WTC11 (cell line): ENCODE results near the gene CARHSP1. TPM values are rescaled to one million over a fixed set of nuclear protein-coding genes. Genes with fewer than 3 reads are reported as not detected.

ENCODE experiments used
- ATAC-seq: fragments of 200-7000 bp; cut with Tn5 transposase; 2 replicates; pipeline ENCODE4 v1.10.0; 2021; ENCODE audit warnings: mild to moderate bottlenecking, moderate library complexity
- CTCF ChIA-PET: fragments of 300-600 bp; sonication (Branson Sonifier 250); formaldehyde crosslinking; loops from one replicate; lab custom pipeline; 2021; ENCODE audit warnings: antibody characterized with exemption; lab: Charles Lee
- POLR2A ChIA-PET: fragments of 350-600 bp; sonication (Branson Sonifier 250); formaldehyde crosslinking; loops from one replicate; lab custom pipeline; 2021; ENCODE audit warnings: antibody characterized with exemption; lab: Charles Lee
- DNase-seq: peaks from one replicate; pipeline ENCODE4 v3.0.0; 2021; ENCODE audit warnings: low spot score
- H3K27ac Mint-ChIP-seq: 2 replicates; pipeline ENCODE4 v1.8.0; 2021; ENCODE audit warnings: mixed read lengths
- H3K27me3 Mint-ChIP-seq: 2 replicates; pipeline ENCODE4 v1.8.0; 2021; ENCODE audit warnings: low read depth, mild to moderate bottlenecking, moderate library complexity, mixed read lengths
- H3K36me3 Mint-ChIP-seq: 2 replicates; pipeline ENCODE4 v1.8.0; 2021; ENCODE audit warnings: mixed read lengths
- H3K4me1 Mint-ChIP-seq: 2 replicates; pipeline ENCODE4 v1.8.0; 2022; ENCODE audit warnings: mixed read lengths
- H3K4me3 Mint-ChIP-seq: 2 replicates; pipeline ENCODE4 v1.8.0; 2021; ENCODE audit warnings: mild to moderate bottlenecking, moderate library complexity, mixed read lengths
- H3K9me3 Mint-ChIP-seq: 2 replicates; pipeline ENCODE4 v1.8.0; 2021; ENCODE audit warnings: mixed read lengths
- ATF2 ChIP-seq: sonication (generic); formaldehyde crosslinking; IDR thresholded peaks from 2 replicates; pipeline ENCODE4 v1.8.1; 2022; ENCODE audit warnings: low read depth, missing genetic modification reagents, borderline replicate concordance
- CDX4 ChIP-seq: fragments of 250-450 bp; sonication (Bioruptor Pico); IDR thresholded peaks from 2 replicates; pipeline ENCODE4 v1.9.0; 2021; ENCODE audit warnings: moderate library complexity, mild to moderate bottlenecking, inconsistent platforms, borderline replicate concordance
- CREB1 ChIP-seq: sonication (generic); formaldehyde crosslinking; IDR thresholded peaks from 2 replicates; pipeline ENCODE4 v1.8.0; 2023; ENCODE audit warnings: mild to moderate bottlenecking, missing genetic modification reagents
- E2F4 ChIP-seq: sonication (generic); formaldehyde crosslinking; IDR thresholded peaks from 2 replicates; pipeline ENCODE4 v1.8.1; 2022; ENCODE audit warnings: low read depth, mild to moderate bottlenecking, moderate library complexity, missing genetic modification reagents, borderline replicate concordance
- EMX1 ChIP-seq: fragments of 250-450 bp; sonication (Bioruptor Pico); IDR thresholded peaks from 2 replicates; pipeline ENCODE4 v1.8.0; 2021; ENCODE audit warnings: mild to moderate bottlenecking
- ERG ChIP-seq: fragments of 250-450 bp; sonication (Bioruptor Pico); IDR thresholded peaks from 2 replicates; pipeline ENCODE4 v1.8.0; 2021; ENCODE audit warnings: mild to moderate bottlenecking
- FOXJ3 ChIP-seq: sonication (generic); formaldehyde crosslinking; IDR thresholded peaks from 2 replicates; pipeline ENCODE4 v1.9.0; 2021; ENCODE audit warnings: missing genetic modification reagents, mild to moderate bottlenecking, borderline replicate concordance
- FOXK1 ChIP-seq: sonication (generic); formaldehyde crosslinking; IDR thresholded peaks from 2 replicates; pipeline ENCODE4 v1.8.0; 2022; ENCODE audit warnings: mild to moderate bottlenecking, moderate library complexity, missing genetic modification reagents
- IRF1 ChIP-seq: sonication (generic); formaldehyde crosslinking; IDR thresholded peaks from 2 replicates; pipeline ENCODE4 v1.8.0; 2023; ENCODE audit warnings: missing genetic modification reagents
- SMAD3 ChIP-seq: sonication (generic); formaldehyde crosslinking; IDR thresholded peaks from 2 replicates; pipeline ENCODE4 v1.8.0; 2022; ENCODE audit warnings: missing genetic modification reagents, mild to moderate bottlenecking, borderline replicate concordance
- USF1 ChIP-seq: sonication (generic); formaldehyde crosslinking; IDR thresholded peaks from 2 replicates; pipeline ENCODE4 v1.8.0; 2022; ENCODE audit warnings: mild to moderate bottlenecking, missing genetic modification reagents
- ZNF232 ChIP-seq: sonication (generic); formaldehyde crosslinking; IDR thresholded peaks from 2 replicates; pipeline ENCODE4 v1.8.0; 2022; ENCODE audit warnings: mild to moderate bottlenecking, missing genetic modification reagents
- ZNF317 ChIP-seq: sonication (generic); formaldehyde crosslinking; IDR thresholded peaks from 2 replicates; pipeline ENCODE4 v1.8.1; 2023; ENCODE audit warnings: low read depth, mild to moderate bottlenecking, moderate library complexity, missing genetic modification reagents, borderline replicate concordance
- ZNF416 ChIP-seq: fragments of 250-450 bp; sonication (Bioruptor Pico); IDR thresholded peaks from 2 replicates; pipeline ENCODE4 v1.9.0; 2021; ENCODE audit warnings: mild to moderate bottlenecking, inconsistent platforms
- ZNF671 ChIP-seq: fragments of 250-450 bp; sonication (Bioruptor Pico); IDR thresholded peaks from 2 replicates; pipeline ENCODE4 v1.8.0; 2021; ENCODE audit warnings: mild to moderate bottlenecking
- total RNA-seq: library from RNA; stranded (reverse); gene quantifications from 3 replicates; pipeline ENCODE4 v1.2.3, GENCODE V29; 2021
- TF ChIP-seq, protein P1 (sequence below): sonication (generic); formaldehyde crosslinking; IDR thresholded peaks from 2 replicates; pipeline ENCODE4 v1.8.0; 2022; ENCODE audit warnings: mild to moderate bottlenecking, missing genetic modification reagents

Gene CARHSP1
- total RNA-seq, 1 experiment from 2014 or later: 261 TPM

DNA sequence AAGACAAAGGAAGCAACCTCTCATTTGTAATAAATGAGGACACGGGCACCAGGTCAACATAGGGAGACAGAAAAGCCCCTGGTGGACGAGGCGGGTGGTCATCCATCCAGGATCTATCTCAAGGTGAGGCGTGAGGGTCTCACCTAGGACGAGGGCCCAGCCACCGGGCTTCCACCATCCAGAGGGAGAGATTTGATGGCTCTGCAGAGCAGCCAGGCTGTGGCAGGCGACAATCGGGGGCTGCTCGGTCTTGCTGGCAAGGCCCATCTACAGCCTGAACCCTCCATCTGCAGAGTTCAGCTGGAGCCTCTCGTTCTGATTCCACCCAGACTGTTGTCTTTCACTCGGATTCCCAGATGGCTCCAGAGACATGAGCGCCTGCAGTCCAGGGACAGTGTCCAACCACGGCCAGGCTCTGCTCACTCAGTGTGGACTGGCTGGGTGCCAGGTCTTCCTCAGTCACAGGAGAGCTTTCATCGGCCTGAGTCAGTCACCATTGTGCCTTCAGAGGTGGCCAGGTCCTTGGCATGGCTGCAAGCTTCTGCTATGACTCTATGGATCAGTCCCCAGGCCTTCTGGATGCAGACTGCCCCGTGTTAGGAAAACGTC, 19.2 kb upstream of the CARHSP1 start (continued):
- TF ChIP-seq, protein P1, sequence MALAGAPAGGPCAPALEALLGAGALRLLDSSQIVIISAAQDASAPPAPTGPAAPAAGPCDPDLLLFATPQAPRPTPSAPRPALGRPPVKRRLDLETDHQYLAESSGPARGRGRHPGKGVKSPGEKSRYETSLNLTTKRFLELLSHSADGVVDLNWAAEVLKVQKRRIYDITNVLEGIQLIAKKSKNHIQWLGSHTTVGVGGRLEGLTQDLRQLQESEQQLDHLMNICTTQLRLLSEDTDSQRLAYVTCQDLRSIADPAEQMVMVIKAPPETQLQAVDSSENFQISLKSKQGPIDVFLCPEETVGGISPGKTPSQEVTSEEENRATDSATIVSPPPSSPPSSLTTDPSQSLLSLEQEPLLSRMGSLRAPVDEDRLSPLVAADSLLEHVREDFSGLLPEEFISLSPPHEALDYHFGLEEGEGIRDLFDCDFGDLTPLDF (CRISPR knock-in tag): no peak
- no peak for TF ChIP-seq USF1
- no peak for TF ChIP-seq FOXJ3

DNA sequence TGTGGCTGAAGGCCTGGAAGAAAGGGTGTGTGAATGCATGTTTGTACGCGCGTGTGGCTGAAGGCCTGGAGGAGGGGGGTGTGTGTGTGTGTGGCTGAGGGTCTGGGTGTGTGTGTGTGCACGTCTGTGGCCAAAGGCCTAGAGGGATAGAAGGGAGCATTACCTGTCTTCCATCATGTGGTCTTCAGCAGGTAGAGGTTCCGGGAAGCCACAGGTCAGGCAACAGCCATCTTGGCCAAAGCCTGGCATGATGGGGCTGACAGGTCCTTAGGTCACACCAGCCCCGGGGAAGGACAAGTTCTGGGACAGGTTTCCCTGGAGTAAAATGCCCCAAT, 18.6 kb upstream of the CARHSP1 start:
- TF ChIP-seq ZNF317 (CRISPR knock-in tag) (no peak), EMX1 (CRISPR knock-in tag) (no peak), ZNF232 (CRISPR knock-in tag) (no peak), IRF1 (no peak), E2F4 (no peak), SMAD3 (no peak), CDX4 (CRISPR knock-in tag) (no peak), CREB1 (CRISPR knock-in tag) (no peak), FOXK1 (no peak), ZNF416 (CRISPR knock-in tag) (no peak), ERG (CRISPR knock-in tag) (no peak), ZNF671 (CRISPR knock-in tag) (no peak), ATF2 (no peak)
- TF ChIP-seq, all 79 proteins: peak for 0
- H3K27me3 Mint-ChIP-seq: no peaks in the 10 kb centered on the region; the same call in 1 of the 2 replicates
- ATAC-seq (no peak), DNase-seq (no peak)
- POLR2A ChIA-PET: no interaction called here
- H3K27ac Mint-ChIP-seq: 0 out of 2 replicates have a peak overlapping the region, but pooled peaks have one; percentile 81
- H3K4me1 Mint-ChIP-seq: peaks cover 15% of the 10 kb centered on the region
- no peak overlapping the region for H3K4me3 Mint-ChIP-seq
- H3K9me3 Mint-ChIP-seq: no peaks in the 10 kb centered on the region
- peaks cover 23% of the 10 kb centered on the region for H3K36me3 Mint-ChIP-seq
- CTCF ChIA-PET: interaction anchor here (5.2 kb wide), 1 partner anchor 122 kb away, joined by 36 read pairs; no protein-coding TSS in a partner anchor
